Endometrial microvascular endothelial cells (primary cell): ENCODE data around the gene TBC1D8B. TPM values are rescaled to one million over a fixed set of nuclear protein-coding genes. Genes with fewer than 3 reads are reported as not detected.

Experiments used
- total RNA-seq: library from RNA; depleted of rRNA; stranded (reverse); fragments of >200 nt; gene quantifications from one replicate; pipeline ENCODE4 v1.2.3, GENCODE V29; 2015; ENCODE audit errors: inconsistent ontology term

Gene TBC1D8B
- total RNA-seq, 1 donor from 2014 or later = 5.1 TPM

Other genes starting within 250 kb of the TBC1D8B start
- gene RADX, start 190.7 kb upstream of the TBC1D8B start, total RNA-seq = 1.1 TPM
- gene RNF128, start 76.0 kb upstream of the TBC1D8B start, total RNA-seq = 0.37 TPM
- gene RIPPLY1, start 100.7 kb downstream of the TBC1D8B start, total RNA-seq = not detected
- gene CLDN2, start 117.7 kb downstream of the TBC1D8B start, total RNA-seq = not detected
- gene MORC4, start 197.5 kb downstream of the TBC1D8B start, total RNA-seq = 9.5 TPM